Neuronal stem cell (in vitro differentiated cells): Measurements from ENCODE around the gene PAOX.
A peak's percentile ranks its signal among the peaks of the same experiment; 100 is the strongest.

Experiments
- DNase-seq: peaks from one replicate; pipeline ENCODE4 v3.0.0-alpha.2; 2013; ENCODE audit warnings: low spot score
- H2AFZ ChIP-seq: one replicate; pipeline ENCODE4 v1.6.1; 2013; ENCODE audit warnings: mild to moderate bottlenecking, low read length, inconsistent platforms
- H2AK5ac ChIP-seq: 2 replicates; pipeline ENCODE4 v1.6.1; 2013; ENCODE audit warnings: low read depth, mild to moderate bottlenecking, inconsistent platforms, low read length, moderate library complexity, mixed read lengths
- H2BK120ac ChIP-seq: 2 replicates; pipeline ENCODE4 v1.6.1; 2013; ENCODE audit warnings: low read depth, mild to moderate bottlenecking, inconsistent platforms, low read length, moderate library complexity, mixed read lengths
- H2BK12ac ChIP-seq: one replicate; pipeline ENCODE4 v1.6.1; 2013; ENCODE audit warnings: low read length, inconsistent platforms
- H2BK15ac ChIP-seq: 2 replicates; pipeline ENCODE4 v1.6.1; 2013; ENCODE audit warnings: mild to moderate bottlenecking, low read length, inconsistent platforms, mixed read lengths
- H2BK5ac ChIP-seq: one replicate; pipeline ENCODE4 v1.6.1; 2013; ENCODE audit warnings: inconsistent platforms, mild to moderate bottlenecking, low read length, moderate library complexity
- H3K14ac ChIP-seq: one replicate; pipeline ENCODE4 v1.6.1; 2013; ENCODE audit warnings: low read length, inconsistent platforms
- H3K18ac ChIP-seq: 2 replicates; pipeline ENCODE4 v1.6.1; 2013; ENCODE audit warnings: low read length, inconsistent platforms
- H3K23ac ChIP-seq: 2 replicates; pipeline ENCODE4 v1.6.1; 2013; ENCODE audit warnings: low read depth, mild to moderate bottlenecking, mixed read lengths, low read length, inconsistent platforms; ENCODE audit not compliant: poor library complexity
- H3K27ac ChIP-seq: replicated peaks from 3 replicates; pipeline ENCODE4 v1.5.1; 2013; ENCODE audit warnings: low read length, inconsistent platforms
- H3K27me3 ChIP-seq, 3 experiments: 2 replicates each; pipeline ENCODE4 v1.6.1; 2013; ENCODE audit warnings: low read length in 3 of 3, mild to moderate bottlenecking in 2 of 3, inconsistent platforms in 1 of 3, low read depth in 1 of 3, mixed read lengths in 1 of 3, moderate library complexity in 1 of 3; ENCODE audit not compliant: control insufficient read depth in 3 of 3, insufficient read depth in 3 of 3
- H3K36me3 ChIP-seq, 2 donors: replicated peaks in 1 of 2; 2 replicates each; pipeline ENCODE4 v1.6.1; 2013; ENCODE audit warnings: low read length in 2 of 2; ENCODE audit not compliant: control insufficient read depth in 2 of 2, insufficient read depth in 2 of 2
- H3K4ac ChIP-seq: 2 replicates; pipeline ENCODE4 v1.6.1; 2013; ENCODE audit warnings: inconsistent platforms, mild to moderate bottlenecking, low read length, moderate library complexity
- H3K4me1 ChIP-seq, 2 donors: 1 replicate in 1 of 2; 2 replicates in 1 of 2; pipeline ENCODE4 v1.6.1; 2013; ENCODE audit warnings: low read length in 2 of 2, low read depth in 1 of 2; ENCODE audit not compliant: control insufficient read depth in 2 of 2, insufficient read depth in 1 of 2
- H3K4me2 ChIP-seq: one replicate; pipeline ENCODE4 v1.6.1; 2013; ENCODE audit warnings: mild to moderate bottlenecking, low read length, inconsistent platforms; ENCODE audit not compliant: insufficient read depth, poor library complexity, severe bottlenecking
- H3K4me3 ChIP-seq, 2 donors: 2 replicates each; pipeline ENCODE4 v1.5.1; 2013; ENCODE audit warnings: low read length in 2 of 2, mild to moderate bottlenecking in 2 of 2, inconsistent platforms in 1 of 2, moderate library complexity in 1 of 2
- H3K79me1 ChIP-seq: one replicate; pipeline ENCODE4 v1.6.1; 2013; ENCODE audit warnings: low read depth, mild to moderate bottlenecking, inconsistent platforms, low read length, moderate library complexity
- H3K9ac ChIP-seq: one replicate; pipeline ENCODE4 v1.6.1; 2013; ENCODE audit warnings: mild to moderate bottlenecking, low read depth, low read length, inconsistent platforms; ENCODE audit not compliant: poor library complexity
- H3K9me3 ChIP-seq, 2 donors: replicated peaks in 1 of 2; 2 replicates each; pipeline versions ENCODE3 to v1.6.1; 2013; ENCODE audit warnings: low read length in 2 of 2, mild to moderate bottlenecking in 2 of 2, inconsistent platforms in 1 of 2, low read depth in 1 of 2, mixed read lengths in 1 of 2, moderate library complexity in 1 of 2; ENCODE audit not compliant: control insufficient read depth in 2 of 2, insufficient read depth in 1 of 2
- H4K8ac ChIP-seq: one replicate; pipeline ENCODE4 v1.6.1; 2013; ENCODE audit warnings: low read depth, mild to moderate bottlenecking, inconsistent platforms, low read length, moderate library complexity
- H4K91ac ChIP-seq: one replicate; pipeline ENCODE4 v1.6.1; 2013; ENCODE audit warnings: low read length, low read depth, mild to moderate bottlenecking, inconsistent platforms; ENCODE audit not compliant: poor library complexity
- WGBS, 2 donors: extraction: QIAGEN DNeasy Blood & Tissue Kit; methylation state at CpG; one replicate each; pipeline ENCODE4 v1.1.7; 2013; ENCODE audit warnings: missing lambda C conversion rate in 2 of 2, mixed read lengths in 1 of 2; ENCODE audit not compliant: insufficient read length in 2 of 2, insufficient replicate concordance in 1 of 2; ENCODE audit errors: extremely low coverage in 2 of 2; 5-methylcytosine and 5-hydroxymethylcytosine counted together

The PAOX gene

DNA sequence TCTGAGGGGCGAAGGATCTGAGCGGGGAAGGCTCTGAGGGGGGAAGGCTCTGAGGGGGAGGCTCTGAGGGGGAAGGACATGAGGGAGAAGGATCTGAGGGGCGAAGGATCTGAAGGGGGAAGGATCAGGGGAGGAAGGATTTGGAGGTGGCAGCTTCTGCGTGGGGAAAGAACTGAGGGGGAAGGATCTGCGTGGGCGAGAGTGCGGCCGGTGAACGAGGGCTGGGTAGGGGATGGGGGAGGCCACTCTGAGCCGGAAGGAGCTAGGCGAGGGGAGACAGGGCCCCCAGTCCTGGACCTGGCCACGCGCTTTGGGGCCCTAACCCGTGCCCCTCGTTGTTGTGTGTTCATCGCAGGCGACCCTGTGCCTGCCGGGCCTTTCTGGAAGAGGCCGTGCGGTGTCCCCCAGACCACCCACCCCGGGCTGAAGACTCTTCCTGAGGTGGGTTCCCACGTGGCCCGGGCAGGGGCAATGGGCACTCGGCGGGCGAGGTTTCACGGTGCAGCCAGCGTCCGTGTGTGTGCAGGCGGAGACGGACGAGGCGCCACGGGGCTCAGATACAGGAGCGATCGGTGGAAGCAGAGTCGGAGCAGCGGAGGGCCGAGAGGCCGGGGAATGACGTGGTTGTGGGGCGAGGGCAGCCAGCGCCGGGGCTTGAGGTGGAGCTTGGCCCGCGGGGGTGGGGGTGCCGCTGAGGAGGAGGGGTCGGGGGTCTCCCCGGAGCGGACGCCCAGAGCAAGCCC is 44.4 kb upstream of the PAOX start:
- Histone ChIP-seq H4K8ac (no peak overlapping the region), H2AFZ (peak overlapping the region; percentile 90), H2BK12ac (peak overlapping the region; percentile 30), H3K18ac (peak overlapping the region; percentile 94), H2BK120ac (no peak overlapping the region), H3K4ac (no peak overlapping the region), H2AK5ac (peak overlapping the region; percentile 81), H3K27ac (no peak overlapping the region), H4K91ac (no peak overlapping the region), H3K4me2 (peak overlapping the region; percentile 73), H3K14ac (peak overlapping the region; percentile 75), H3K79me1 (peaks cover 6% of the 10 kb centered on the region), H2BK15ac (peak overlapping the region; percentile 96), H3K9me3 (peaks cover 23 to 25% of the 10 kb centered on the region in 2 donors), H3K23ac (no peak overlapping the region), H3K27me3 (peaks cover 16 to 59% (median 59%) of the 10 kb centered on the region in 3 experiments), H3K4me1 (peaks cover 6 to 7% of the 10 kb centered on the region in 2 donors), H3K4me3 (peak overlapping the region; percentile 30 to 65), H2BK5ac (no peak overlapping the region), H3K36me3 (no peaks in the 10 kb centered on the region), H3K9ac (peak overlapping the region; percentile 85)
- no CpG with 5 or more reads among the region's 51 CpGs for WGBS, 2 donors
- no peak for DNase-seq

GRCh38 chr10:133335246-133336117 is 43.6 kb upstream of the PAOX start:
- Histone ChIP-seq H3K79me1 (peaks cover 6% of the 10 kb centered on the region), H3K9ac (peak overlapping the region; percentile 75), H2AFZ (peak overlapping the region; percentile 90), H3K27ac (no peak overlapping the region), H2AK5ac (peak overlapping the region; percentile 81), H3K9me3 (peaks cover 23 to 25% of the 10 kb centered on the region in 2 donors), H3K23ac (peak overlapping the region; percentile 80), H4K8ac (no peak overlapping the region), H3K4me3 (peak overlapping the region; percentile 30 to 65), H3K4ac (no peak overlapping the region), H3K4me1 (peaks cover 6 to 7% of the 10 kb centered on the region in 2 donors), H2BK12ac (peak overlapping the region; percentile 97), H2BK120ac (no peak overlapping the region), H3K18ac (peak overlapping the region; percentile 94), H4K91ac (no peak overlapping the region), H2BK15ac (peak overlapping the region; percentile 96), H3K27me3 (peaks cover 16 to 59% (median 59%) of the 10 kb centered on the region in 3 experiments), H3K14ac (peak overlapping the region; percentile 5), H3K4me2 (peak overlapping the region; percentile 73), H3K36me3 (no peaks in the 10 kb centered on the region), H2BK5ac (peak overlapping the region; percentile 70)
- no CpG with 5 or more reads among the region's 75 CpGs for WGBS, 2 donors
- DNase-seq, result peak; percentile 70

DNA sequence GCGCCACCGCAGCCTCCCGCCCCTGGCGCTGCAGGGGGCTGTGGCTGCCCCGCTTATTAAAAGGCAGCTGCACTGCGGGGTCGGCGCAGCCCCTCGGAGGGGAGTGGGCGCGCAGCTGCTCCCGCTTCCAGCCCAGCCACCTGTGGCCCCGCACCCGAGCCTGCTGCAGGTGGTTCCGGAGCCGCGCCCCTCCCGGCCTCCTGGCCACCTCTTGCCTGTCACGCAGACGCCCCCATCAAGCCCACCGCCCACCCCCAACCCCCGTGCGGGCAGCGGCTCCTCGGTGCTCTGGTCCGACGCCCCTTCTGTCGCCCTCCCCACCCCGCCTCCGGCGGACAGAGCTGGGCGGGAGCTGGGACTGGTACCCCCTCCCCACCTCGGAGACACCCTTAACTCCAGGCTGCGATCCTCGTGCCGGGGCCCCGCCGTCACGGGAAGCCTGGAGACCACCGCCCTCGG is 42.9 kb upstream of the PAOX start:
- Histone ChIP-seq H3K79me1 (peaks cover 6% of the 10 kb centered on the region), H3K36me3 (no peaks in the 10 kb centered on the region), H3K14ac (peak overlapping the region; percentile 50), H3K4me3 (peak overlapping the region in 1 of 2 donors; percentile 37), H2AFZ (peak overlapping the region; percentile 29), H3K18ac (peak overlapping the region; percentile 94), H4K91ac (no peak overlapping the region), H3K9ac (peak overlapping the region; percentile 56), H3K4me2 (peak overlapping the region; percentile 73), H4K8ac (peak overlapping the region; percentile 77), H3K4ac (no peak overlapping the region), H3K23ac (peak overlapping the region; percentile 77), H2BK5ac (no peak overlapping the region), H2BK12ac (no peak overlapping the region), H3K27me3 (peaks cover 16 to 59% (median 56%) of the 10 kb centered on the region in 3 experiments), H2BK15ac (peak overlapping the region; percentile 35), H2BK120ac (no peak overlapping the region), H2AK5ac (peak overlapping the region; percentile 66), H3K9me3 (peaks cover 18 to 25% of the 10 kb centered on the region in 2 donors), H3K27ac (no peak overlapping the region), H3K4me1 (peaks cover 6 to 7% of the 10 kb centered on the region in 2 donors)
- no peak for DNase-seq
- no CpG with 5 or more reads among the region's 41 CpGs for WGBS, 2 donors
